ENCODE measurements around the gene GJA3.

GJA3 gene

DNA sequence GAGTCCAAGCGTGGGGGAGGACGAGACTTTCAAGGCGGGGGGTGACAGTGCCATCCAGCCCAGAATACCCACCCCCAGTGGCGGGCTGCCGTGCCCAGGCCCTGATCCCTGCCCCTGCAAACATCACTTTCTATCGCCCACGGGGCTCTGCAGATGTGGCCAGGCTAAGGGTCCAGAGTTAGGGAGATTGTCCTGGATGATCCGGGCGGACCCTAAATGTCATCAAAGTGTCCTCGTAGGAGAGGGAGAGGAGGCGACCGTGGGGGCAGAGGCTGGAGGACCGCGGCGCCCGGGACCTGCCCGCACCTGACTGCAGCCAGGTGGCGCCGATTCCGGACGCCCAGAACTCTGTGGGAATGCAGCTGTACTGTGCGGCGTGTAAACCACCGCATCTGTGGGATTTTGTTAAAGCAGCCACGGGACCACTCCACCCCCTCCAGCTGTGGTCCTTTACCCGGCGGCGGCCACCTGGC is 32.4 kb downstream of the GJA3 start:
- no peak for DNase-seq (ENCODE audit: low read depth in 2 of 2)

DNA sequence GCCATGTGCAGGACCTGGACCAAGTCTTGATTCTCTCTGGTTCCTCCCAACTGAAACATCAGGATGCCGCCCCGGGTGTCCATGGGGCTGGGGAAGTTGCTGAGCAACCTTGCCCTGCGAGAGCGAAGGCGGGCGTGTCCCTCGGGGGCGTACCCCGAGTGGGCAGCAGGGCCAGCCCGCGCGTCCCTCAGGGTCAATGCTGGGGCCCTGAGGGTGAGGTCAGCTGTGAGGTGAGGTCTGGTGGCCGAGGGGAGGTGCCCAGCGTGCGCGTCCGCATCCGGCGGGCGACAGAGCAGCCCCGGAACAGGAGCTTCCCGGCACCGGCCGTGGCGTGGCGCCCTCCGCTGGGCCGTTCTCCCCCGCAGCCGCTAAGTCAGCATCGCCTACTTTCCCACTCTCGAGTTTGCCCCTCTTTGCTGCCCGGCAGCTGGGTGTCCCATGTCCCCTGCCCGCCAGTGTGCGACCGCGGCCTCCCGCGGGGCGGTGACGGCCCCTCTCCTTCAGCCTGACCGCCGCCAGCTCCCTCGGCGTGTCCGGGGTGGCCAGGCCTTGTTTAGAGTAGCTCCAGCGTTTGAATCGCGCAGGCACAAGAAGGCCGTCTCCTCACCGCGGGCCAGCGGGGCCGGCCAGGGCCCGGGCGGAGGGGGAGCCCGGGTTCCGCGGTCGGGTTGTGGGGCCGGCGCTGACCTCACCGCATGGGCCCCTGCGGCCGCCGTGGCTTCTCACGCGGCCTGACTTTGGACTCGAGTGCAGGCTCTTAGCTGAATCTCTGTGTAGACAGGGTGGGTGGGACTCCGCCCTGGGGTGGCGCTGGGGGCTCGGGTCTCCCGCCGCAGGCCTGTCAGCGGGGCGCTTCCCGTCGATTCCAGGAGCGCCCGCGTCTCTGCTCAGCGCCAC is 33.0 kb downstream of the GJA3 start:
- DNase-seq (ENCODE audit: low read depth in 2 of 2) = peak in 1 of 2 donors; percentile 18

DNA sequence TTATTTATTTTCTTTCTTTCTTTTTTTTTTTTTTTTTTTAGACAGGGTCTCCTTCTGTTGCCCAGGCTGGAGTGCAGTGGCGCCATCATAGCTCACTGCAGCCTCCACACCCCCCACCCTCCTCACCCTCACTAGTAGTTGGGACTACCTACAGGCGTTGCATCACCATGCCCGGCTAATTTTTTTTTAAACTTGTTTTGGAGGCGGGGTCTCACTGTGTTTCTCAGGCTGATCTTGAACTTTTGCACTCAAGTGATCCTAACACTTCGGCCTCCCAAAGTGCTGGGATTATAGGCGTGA is 33.6 kb downstream of the GJA3 start:
- DNase-seq (ENCODE audit: low read depth in 2 of 2) = no peak

DNA sequence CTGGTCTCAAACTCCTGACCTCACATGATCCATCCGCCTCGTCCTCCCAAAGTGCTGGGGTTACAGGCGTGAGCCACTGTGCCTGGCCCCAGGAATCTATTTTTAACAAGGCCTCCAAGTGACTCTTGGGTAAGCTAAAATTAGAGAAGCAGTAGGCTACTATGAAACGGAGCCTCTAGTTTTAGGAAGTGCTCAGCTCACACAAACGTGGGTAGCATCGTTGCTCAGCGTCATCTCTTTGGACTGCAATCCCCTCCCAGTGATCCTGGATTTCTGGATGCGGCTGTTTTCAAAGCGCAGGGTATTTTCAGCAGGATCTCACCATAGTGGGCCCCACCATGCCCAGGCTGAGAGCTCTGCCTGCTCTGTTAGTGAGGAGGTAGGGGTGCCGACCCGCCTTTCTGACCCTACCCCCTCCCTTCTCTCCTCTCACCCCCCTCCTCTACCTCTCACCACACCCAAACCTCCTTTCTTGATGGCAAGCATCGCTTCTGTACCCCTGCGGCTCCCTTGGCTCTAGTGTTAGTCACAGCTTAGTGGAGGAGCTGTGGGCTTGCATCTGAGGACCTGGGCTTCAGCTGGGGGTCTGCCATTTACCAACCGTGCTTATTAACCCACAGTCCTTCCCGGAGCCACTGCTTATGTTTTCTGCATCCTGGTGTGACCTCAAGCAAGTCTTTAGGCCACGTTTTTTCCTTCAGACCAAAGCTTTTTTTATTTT is 34.2 kb downstream of the GJA3 start:
- no peak for DNase-seq (ENCODE audit: low read depth in 2 of 2)

DNA sequence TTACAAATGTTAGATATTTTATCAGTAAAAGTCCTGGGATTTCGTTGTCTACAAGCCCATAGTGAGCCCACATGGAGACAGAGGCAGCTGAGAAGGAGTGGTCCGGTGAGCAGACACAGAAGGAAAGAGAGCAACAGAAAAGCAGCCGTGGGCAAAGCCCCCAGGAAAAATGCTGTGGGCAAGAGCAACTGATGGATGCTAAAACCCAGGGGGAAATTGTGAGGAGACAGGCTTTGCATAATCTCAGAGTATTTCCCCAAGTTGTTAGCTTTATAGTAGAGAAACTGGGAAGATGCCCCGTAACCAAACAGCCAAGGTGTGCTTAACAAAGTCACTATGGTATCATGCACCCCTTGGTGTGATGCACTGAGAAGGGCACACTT is 35.1 kb downstream of the GJA3 start:
- DNase-seq (ENCODE audit: low read depth in 2 of 2) = no peak

DNA sequence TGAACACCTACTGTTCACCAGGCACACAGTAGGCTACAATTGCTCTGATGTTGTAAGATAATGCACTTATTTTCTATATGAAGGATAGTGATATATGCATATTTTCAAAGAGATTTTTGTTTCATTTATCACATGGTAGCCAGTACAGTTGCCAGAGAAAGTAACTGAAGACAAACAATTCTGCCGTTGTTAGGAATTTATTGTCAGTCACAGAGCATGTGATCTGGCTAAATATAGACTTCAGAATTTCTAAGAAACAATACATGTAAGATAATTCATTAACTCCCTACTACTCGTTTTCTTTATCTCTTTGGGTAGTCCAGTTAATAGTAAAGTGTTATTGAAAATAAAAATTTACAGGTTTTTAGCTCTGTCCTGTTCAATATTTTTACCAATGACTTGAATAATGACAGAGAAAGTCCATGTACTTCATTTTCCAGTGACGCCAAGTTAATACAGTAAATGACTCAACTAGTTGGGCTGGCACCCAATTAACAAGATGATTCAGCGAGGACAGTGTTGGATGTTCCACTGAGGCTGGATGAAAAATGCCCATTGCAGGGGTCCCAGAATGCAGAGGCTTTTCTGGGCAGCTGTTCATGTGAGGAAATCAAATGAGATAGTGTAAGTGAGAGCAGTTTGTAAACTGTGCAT is 35.6 kb downstream of the GJA3 start:
- DNase-seq (ENCODE audit: low read depth in 2 of 2) = no peak

DNA sequence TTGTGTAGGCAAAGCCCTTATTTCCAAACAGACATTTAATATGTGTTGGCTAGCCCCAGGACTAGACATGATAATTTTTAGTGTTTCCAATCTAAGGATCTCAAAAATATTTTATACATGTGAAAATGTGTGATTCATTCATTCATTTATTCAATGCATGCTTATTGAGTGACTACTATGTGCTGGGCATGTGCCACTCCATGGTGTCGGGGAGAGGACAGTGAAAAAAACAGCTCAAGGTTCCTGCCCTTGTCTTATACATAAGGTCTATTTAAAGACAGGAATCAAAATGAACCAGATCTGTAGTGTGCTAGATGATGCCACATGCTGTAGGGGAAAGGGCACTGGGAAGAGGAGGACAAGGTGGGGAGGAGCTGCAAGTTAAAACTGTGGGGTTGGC is 36.5 kb downstream of the GJA3 start:
- no peak for DNase-seq (ENCODE audit: low read depth in 2 of 2)

DNA sequence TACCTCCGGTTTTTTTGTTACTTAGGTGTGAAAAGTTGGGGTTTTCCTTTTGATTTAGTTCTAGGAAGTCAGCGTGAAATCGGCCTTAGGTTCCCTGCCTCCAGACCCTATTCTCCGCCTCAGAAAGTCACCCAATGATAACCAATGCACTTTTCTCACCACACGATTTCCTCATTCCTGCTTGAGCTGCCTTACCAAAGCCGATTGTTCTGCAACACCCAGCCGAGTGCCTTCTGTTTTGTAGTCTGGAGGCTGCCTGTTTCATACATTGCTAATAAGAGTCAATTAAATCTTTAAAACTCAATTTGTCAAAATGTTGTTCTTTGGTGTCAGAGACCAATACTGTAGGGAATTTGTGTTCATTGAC is 39.7 kb downstream of the GJA3 start:
- DNase-seq (ENCODE audit: low read depth in 2 of 2) = no peak

DNA sequence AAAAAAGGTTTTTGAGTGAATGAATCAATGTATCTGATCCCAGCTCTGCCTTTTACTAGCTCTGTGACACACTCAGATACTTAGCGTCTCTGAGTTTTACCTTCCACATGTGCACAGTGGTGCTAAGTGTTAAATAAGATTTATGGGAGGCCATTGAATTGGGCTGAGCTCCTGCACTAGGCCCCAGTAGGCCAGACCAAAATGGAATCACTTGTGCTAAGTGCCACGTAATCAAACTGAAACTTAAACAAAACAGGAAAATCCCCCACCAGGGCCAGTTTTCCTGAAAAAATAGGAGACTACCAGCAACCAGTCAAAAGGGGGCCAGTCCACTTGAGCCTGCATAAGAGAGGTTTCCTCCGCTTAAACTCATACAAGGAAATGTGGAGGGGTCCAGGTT is 40.9 kb downstream of the GJA3 start:
- no peak for DNase-seq (ENCODE audit: low read depth in 2 of 2)

DNA sequence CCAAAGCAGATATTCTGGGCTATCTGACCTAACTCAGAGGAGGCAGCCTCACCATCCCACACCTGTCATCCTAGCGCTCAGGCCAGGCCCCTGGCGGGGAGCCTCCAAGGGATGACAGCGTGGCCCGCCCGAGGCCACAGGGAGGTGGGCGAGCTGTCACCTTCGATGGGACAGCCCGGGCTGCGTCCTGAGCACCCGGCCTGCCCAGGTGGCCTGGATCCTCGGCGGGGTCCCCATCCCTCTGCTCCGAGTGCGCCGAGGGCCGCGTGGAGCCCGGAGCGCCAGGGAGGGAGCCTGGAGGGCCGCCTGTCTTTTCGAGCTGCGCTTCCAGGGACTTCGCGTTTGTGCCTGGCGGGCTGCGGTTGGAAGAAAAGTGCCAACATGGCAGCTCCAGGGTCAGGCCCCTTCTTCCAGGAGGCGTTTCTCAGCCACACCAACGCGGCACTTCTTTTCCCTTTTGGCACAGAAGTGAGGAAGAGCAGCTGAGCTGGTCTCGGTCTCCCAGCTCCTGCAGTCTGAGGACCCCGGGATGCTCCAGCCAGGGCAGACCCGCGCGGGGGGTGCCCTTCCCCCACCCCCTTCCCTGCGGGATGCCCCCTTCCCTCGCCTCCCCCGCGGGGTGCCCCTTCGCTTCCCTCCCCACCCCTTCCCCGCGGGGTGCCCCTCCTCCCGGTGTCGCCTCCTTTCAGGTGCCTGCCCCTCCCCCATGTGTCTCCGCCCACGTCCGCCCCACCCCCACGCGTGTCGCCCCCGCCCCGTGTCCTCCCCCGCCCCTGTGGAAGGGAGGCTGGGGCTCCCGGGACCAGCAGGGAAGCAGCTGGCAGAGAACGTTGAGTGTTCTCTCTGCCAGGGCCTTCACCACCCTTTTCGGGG is 42.3 kb downstream of the GJA3 start:
- peak in 1 of 2 donors; percentile 29 for DNase-seq (ENCODE audit: low read depth in 2 of 2)

DNA sequence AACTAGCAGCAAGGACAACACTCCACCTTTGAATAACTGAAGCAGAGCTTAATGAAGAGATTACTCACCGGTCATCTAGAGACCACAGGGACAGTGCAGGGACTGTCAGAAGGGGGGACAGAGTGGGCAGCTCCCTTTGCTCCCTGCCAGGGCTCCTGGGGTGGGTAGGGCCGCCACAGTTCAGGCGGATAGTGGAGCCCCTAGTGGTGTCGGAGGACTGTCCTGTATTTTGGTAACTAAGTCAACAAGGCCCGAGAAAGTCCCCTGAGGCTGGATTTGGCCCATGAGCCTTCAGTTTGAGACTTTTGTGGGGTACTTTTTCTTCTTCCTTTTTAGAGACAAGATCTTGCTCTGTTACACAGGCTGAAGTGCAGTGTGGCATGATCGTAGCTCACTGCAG is 44.6 kb downstream of the GJA3 start:
- no peak for DNase-seq (ENCODE audit: low read depth in 2 of 2)

DNA sequence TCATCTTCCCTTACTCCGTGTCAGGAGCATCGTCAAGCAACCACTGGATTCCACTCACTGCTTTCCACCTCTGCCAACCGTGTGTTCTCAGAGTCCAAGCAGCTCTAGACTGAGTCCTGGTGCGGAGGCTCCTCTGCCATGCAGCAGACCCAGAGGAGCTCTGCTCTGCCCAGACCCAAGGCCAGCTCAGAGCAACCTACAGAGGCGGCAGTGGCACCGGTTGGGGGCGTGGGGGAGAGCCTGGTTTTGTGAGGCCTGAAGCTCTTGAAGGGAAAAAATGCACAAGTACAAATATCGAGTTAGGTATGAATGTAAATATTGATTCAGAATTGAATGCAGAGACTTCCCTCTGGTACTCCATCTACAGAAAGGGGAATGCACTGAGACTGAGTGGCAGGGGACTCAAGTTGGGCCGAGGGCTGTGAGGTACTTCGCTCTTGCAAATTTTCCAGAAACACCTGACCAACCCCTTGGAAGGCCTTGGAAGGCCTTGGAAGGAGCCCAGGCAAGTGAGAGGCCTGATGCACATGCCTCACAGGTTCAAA is 46.7 kb downstream of the GJA3 start:
- no peak for DNase-seq (ENCODE audit: low read depth in 2 of 2)

DNA sequence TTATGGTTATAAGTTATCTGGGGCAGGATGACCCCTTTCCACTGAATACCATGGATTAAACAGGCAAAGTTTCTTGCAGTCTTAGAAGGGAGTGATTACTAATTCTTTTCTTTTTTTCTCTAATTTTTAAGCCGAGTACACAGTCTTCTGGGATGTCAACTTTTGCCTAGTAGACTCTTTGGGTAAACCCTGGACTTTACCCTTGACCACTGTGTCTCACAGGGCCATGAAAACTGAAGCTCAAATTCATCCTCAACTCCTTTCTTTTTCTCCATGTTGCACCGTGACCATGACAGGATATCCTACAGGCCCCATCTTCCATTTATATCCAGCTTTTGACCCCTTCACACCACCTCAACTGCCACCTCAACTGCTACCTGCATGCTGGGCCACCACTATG is 51.8 kb downstream of the GJA3 start:
- no peak for DNase-seq (ENCODE audit: low read depth in 2 of 2)

DNA sequence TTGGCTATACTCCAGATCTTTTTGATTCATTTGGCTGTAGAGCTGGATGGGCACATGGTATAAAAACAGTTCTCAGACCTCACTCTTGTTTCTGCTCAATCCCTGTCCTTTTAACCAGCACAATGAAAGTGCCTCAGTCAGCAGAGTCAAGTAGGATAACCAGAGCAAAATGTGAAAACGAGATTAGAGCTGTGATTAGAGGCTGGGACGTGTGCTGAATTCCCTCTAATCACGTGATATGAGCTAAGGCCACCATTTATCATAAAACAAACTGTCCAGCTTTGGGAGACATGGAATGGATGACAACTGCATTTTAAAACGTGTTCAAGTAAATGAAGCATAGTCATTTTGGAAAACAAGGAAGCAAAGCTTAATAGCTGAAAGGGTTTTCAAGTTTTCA is 54.1 kb downstream of the GJA3 start:
- DNase-seq (ENCODE audit: low read depth in 2 of 2) = no peak

DNA sequence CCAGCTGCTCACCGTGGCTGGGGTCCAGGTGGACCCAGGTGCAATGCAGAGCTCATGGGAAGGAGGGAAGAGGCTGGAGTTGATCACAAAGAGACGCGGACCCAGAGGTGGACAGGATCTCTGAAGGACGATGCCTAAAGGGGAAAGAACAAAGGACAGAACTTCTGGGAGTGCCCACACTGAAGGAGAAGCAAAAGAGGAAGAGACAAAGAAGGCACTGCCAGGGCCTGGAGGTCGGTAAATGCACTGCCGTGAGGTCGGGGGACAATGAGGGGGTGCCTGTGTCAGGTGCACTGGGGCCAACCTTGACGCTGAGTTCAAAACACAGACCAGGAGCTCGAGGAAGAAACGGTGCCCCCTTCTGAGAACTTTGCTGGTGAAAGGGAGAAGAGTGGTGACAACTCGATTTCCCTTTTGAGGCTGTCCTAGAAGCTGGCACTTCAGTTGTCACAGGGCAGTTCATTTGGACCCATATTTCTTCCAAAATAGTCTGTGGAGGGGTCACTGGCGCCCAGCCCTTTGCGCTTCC is 55.6 kb downstream of the GJA3 start:
- DNase-seq (ENCODE audit: low read depth in 2 of 2) = no peak

DNA sequence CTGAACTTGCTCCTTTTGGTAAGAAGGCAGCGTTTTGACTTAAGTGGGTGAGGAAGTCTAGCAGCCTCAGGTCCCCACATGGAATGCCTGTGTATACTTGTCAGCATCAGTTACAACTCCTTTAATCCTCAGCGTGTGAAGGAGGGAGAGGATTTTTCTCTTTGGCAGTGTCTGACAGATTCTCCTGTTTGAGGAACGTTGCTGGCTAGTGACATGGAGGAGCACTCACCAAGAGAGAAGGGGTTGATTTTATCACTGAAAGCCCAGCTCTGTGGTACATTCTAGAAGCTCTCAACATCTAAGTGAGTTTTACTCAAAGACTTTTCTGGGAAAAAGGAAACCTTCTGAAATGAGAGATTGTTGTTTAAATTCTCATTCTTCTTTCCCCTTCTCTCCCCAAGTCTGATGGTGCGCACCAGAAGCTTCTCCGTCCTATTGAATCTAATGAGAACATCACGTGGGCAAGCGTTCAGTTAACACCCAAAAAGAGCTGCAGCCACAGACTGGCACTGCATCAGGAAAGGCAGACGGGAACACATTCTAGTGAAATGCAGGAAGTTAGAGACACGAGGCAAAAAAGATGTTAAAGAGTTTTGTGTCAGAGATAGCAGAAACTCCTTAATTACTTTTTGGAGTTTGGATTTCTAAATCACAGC is 58.2 kb downstream of the GJA3 start:
- no peak for DNase-seq (ENCODE audit: low read depth in 2 of 2)

DNA sequence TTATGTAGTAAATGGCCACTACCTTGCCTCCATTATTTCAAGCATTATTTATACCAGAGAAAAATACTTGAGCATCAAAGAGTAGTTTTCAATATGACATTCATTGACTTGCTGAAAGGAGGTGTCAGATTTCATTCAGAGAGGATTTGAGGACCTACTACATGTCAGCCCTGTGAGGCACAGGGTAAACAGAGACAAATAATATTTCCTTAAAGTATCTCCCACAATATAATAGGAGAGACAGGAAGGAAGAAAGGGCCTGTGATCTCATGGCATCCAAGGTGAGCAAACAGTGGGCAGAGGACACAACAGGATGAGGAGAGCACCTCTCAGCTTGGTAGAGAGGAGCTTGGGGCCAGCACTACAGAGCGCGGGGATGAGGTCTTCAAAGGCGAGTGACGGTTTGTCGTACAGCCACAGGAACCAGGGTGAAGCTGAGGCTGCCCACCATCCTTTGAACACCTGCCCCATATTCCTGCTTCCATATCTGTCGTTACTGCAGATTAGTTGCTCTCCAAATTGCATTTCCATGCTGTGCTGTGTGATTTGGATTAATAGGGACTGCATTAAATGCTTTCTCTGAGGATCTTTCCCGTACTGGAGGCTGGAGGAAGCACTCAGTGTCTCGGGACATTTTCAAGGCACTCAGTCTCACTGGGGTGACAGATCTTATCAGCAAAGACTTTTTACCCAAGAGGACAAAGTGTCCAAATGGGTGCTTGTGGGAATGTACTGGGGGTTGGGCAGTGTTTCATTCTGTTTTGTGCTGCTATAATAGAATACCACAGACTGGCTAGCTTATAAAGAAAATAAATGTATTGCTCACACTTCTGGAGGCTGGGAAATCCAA is 59.2 kb downstream of the GJA3 start:
- no peak for DNase-seq (ENCODE audit: low read depth in 2 of 2)

DNA sequence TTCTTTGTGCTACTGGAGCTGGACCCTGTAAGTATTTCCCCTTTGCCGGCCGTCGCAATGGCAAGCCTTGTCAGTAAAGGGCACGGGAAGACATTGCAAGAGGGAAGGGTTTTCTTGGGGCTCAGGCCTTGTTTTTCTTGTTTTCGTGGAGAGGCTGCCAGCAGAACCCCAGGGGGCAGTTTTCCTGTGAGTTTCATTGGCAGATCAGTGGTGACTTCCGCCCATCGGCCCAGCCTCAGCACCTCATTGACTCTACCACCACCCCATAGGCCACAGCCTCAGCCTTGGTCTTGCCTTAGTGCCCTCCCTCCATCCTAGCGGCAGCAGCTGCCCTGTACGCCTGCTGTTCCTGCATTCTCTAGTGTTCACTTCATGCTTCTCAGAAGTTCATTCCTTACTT is 61.5 kb downstream of the GJA3 start:
- no peak for DNase-seq (ENCODE audit: low read depth in 2 of 2)

DNA sequence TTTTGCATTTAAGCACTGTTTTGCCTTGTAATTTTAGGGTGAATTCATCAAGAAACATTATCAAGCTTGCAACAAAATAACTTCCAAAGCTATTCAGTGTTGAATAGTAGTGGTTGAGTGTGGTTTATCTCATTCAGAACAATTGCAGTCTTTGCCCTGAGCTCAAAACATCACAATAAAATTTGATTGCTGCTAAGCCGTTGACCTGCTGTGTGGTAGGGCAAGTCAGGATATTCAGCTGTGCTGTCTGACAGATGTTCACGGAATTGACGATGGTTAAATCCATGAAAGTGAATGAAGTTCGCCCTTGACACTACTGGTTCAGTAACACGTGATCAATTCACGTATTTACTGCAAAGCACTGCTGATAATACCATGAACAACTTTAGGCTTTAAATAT is 66.9 kb downstream of the GJA3 start:
- DNase-seq (ENCODE audit: low read depth in 2 of 2) = no peak

DNA sequence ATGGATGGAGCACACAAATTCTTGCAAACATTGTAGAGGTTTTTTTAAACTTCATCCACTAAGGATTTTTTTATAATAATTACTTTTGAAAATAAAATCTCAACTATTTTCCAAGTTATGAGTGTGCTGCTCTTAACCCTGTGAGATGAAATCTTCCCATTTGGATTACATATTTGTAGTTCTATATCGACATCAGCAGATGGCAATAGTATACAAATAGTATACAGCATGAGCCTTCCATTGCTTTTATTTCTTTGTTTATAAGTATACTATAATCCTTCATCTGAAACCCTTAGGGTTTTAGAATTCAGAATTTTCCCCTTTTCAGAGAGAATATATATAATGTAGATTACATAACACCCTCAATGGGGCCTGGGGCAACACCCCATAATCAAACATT is 70.5 kb downstream of the GJA3 start:
- no peak for DNase-seq (ENCODE audit: low read depth in 2 of 2)

Measured in stimulated activated CD8-positive, alpha-beta memory T cell treated with anti-CD3 and anti-CD28 coated beads, Interleukin-2, amount 100 ng/mL, for 1 hour (primary cell).